Spleen (tissue), 7 donors: ENCODE measurements around the gene PDILT.

Experiments used
- CTCF ChIP-seq, 11 experiments: fragments of 200-600 bp in 7 of 11; fragments of 450-650 bp in 4 of 11; sonication (generic) in 4 of 11; IDR thresholded peaks in 8 of 11; conservative IDR thresholded peaks in 3 of 11; 1 replicate in 7 of 11; 2 replicates in 4 of 11; pipeline versions ENCODE4 v1.4.0 to v1.8.0; 2016 to 2021; ENCODE audit warnings: antibody characterized with exemption in 11 of 11, inconsistent platforms in 4 of 11, mild to moderate bottlenecking in 1 of 11
- POLR2A ChIP-seq, 3 donors: fragments of 450-650 bp; IDR thresholded peaks; one replicate each; pipeline ENCODE4 v1.5.1; 2017; ENCODE audit warnings: antibody characterized with exemption in 3 of 3, mild to moderate bottlenecking in 1 of 3
- POLR2AphosphoS5 ChIP-seq, 3 donors: sonication (generic); formaldehyde crosslinking; IDR thresholded peaks; one replicate each; pipeline ENCODE4 v1.5.1; 2017; ENCODE audit warnings: antibody characterized with exemption in 3 of 3
- donor health status: DM: no; HTN: no; CAD: no; lungs with moderate emphysema.
- donor health status: DM: no; HTN: no; CAD: no.
- donor health status: DM: no; HTN: no; CAD: no.

- TF ChIP-seq CTCF (IDR thresholded peaks at IDR 0.05 in 8 of 11, conservative IDR thresholded peaks at IDR 0.05 in 3 of 11) (no peak), POLR2AphosphoS5 (IDR thresholded peaks at IDR 0.05) (no peak), POLR2A (IDR thresholded peaks at IDR 0.05) (no peak)
Measured at GRCh38 chr16:20355114-20355782, 49.3 kb downstream of the PDILT start.
